ENCODE data around the gene MAGI2.

MAGI2 gene

GRCh38 chr7:78691584-78691983 is 761.9 kb downstream of the MAGI2 start:
- DNase-seq (no peak), ATAC-seq (no peak)
- H3K4me1 Mint-ChIP-seq = no peaks in the 10 kb centered on the region
- no peak overlapping the region for H3K27ac Mint-ChIP-seq
- no peak overlapping the region for H3K4me3 Mint-ChIP-seq
- H3K36me3 Mint-ChIP-seq (ENCODE audit: low read depth) = no peaks in the 10 kb centered on the region
- H3K9me3 Mint-ChIP-seq = no peaks in the 10 kb centered on the region
- no peaks in the 10 kb centered on the region for H3K27me3 Mint-ChIP-seq

GRCh38 chr7:78690174-78690573 is 763.3 kb downstream of the MAGI2 start:
- H3K36me3 Mint-ChIP-seq (ENCODE audit: low read depth) = no peaks in the 10 kb centered on the region
- no peak for DNase-seq
- no peak for ATAC-seq
- H3K27ac Mint-ChIP-seq = no peak overlapping the region
- no peaks in the 10 kb centered on the region for H3K27me3 Mint-ChIP-seq
- no peaks in the 10 kb centered on the region for H3K4me1 Mint-ChIP-seq
- no peaks in the 10 kb centered on the region for H3K9me3 Mint-ChIP-seq
- H3K4me3 Mint-ChIP-seq = no peak overlapping the region

GRCh38 chr7:78688376-78688775 is 765.1 kb downstream of the MAGI2 start:
- no peak overlapping the region for H3K27ac Mint-ChIP-seq

GRCh38 chr7:78686189-78686588 is 767.3 kb downstream of the MAGI2 start:
- H3K27ac Mint-ChIP-seq = no peak overlapping the region
- no peak for ATAC-seq
- H3K4me1 Mint-ChIP-seq = no peaks in the 10 kb centered on the region
- DNase-seq = no peak
- no peak overlapping the region for H3K4me3 Mint-ChIP-seq
- H3K27me3 Mint-ChIP-seq = no peaks in the 10 kb centered on the region
- H3K9me3 Mint-ChIP-seq = no peaks in the 10 kb centered on the region
- no peaks in the 10 kb centered on the region for H3K36me3 Mint-ChIP-seq (ENCODE audit: low read depth)

More at GRCh38 chr7:78688376-78688775, 765.1 kb downstream of the MAGI2 start:
- DNase-seq (no peak), ATAC-seq (no peak)
- H3K4me3 Mint-ChIP-seq = no peak overlapping the region
- no peaks in the 10 kb centered on the region for H3K9me3 Mint-ChIP-seq
- no peaks in the 10 kb centered on the region for H3K4me1 Mint-ChIP-seq
- H3K27me3 Mint-ChIP-seq = no peaks in the 10 kb centered on the region
- no peaks in the 10 kb centered on the region for H3K36me3 Mint-ChIP-seq (ENCODE audit: low read depth)

- Mint-ChIP-seq H3K36me3 (ENCODE audit: low read depth) (no peaks in the 10 kb centered on the region), H3K27ac (no peak overlapping the region), H3K4me1 (no peaks in the 10 kb centered on the region), H3K27me3 (no peaks in the 10 kb centered on the region), H3K4me3 (no peak overlapping the region), H3K9me3 (no peaks in the 10 kb centered on the region)
- no peak for DNase-seq
- ATAC-seq = no peak
These were observed 769.3 kb downstream of the MAGI2 start for GRCh38 chr7:78684201-78684600.

DNA sequence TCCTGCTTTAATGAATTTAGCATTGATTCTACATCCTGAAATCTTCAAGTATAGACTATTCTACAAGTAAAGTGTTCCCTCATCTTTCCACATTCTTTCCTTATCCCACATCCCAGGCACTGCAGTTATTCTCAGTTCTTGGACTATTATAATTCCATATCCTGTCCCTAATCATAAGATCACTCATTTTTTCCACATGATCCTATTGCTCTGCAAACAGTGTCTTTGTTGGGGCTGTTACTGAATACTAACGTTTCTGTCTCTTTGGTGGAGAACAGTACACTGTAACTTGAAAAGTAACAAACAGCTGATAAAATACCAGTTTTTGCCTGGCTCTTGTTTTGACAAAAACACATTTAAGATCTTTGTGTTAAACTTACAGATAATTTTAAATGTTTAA is 769.9 kb downstream of the MAGI2 start:
- Mint-ChIP-seq H3K4me3 (no peak overlapping the region), H3K36me3 (ENCODE audit: low read depth) (no peaks in the 10 kb centered on the region)

DNA sequence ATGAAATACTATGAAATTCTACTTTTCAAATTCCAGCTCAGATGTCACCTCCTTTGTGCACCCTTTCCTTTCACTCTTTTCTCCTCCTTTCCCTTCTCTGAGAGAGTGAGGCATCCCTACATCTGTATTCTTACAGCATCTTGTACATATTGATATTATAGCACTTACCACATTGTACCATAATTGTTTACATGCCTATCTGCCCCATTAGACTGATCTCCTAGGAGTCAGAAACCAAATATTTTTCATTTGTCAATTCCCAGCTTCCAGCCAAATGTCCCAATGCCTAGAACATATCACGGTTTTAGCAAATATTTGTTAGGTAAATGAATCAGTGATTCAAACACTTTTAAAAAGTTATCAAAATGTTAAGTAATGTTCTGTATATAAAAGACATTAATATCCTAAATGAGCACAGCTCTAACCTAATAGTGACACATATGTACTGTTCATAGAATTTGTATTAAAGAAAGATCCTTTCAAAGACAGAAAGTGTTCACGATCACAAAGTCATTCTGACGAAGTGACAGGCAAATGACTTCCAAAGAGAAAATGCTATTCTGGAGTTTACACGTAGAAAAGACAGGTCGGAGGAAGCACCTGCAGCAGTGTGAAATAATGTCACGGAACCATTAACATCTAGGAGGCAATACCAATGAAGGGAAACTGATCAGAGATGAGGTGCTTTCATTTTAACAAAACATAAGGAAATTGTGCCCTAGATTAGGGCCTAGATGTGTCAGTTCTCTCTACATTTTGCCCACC is 774.2 kb downstream of the MAGI2 start:
- H3K4me1 Mint-ChIP-seq = no peaks in the 10 kb centered on the region
- no peaks in the 10 kb centered on the region for H3K9me3 Mint-ChIP-seq
- no peaks in the 10 kb centered on the region for H3K27me3 Mint-ChIP-seq
- no peak overlapping the region for H3K27ac Mint-ChIP-seq
- no peak overlapping the region for H3K4me3 Mint-ChIP-seq
- ATAC-seq (no peak), DNase-seq (no peak)
- no peaks in the 10 kb centered on the region for H3K36me3 Mint-ChIP-seq (ENCODE audit: low read depth)

More for the DNA sequence above, 769.9 kb downstream of the MAGI2 start:
- Mint-ChIP-seq H3K27ac (no peak overlapping the region), H3K4me1 (no peaks in the 10 kb centered on the region), H3K9me3 (no peaks in the 10 kb centered on the region), H3K27me3 (no peaks in the 10 kb centered on the region)
- ATAC-seq (no peak), DNase-seq (no peak)

GRCh38 chr7:78677391-78677790 is 776.1 kb downstream of the MAGI2 start:
- Mint-ChIP-seq H3K9me3 (no peaks in the 10 kb centered on the region), H3K4me3 (no peak overlapping the region), H3K4me1 (no peaks in the 10 kb centered on the region), H3K36me3 (ENCODE audit: low read depth) (no peaks in the 10 kb centered on the region), H3K27me3 (no peaks in the 10 kb centered on the region), H3K27ac (no peak overlapping the region)
- no peak for ATAC-seq
- no peak for DNase-seq

DNA sequence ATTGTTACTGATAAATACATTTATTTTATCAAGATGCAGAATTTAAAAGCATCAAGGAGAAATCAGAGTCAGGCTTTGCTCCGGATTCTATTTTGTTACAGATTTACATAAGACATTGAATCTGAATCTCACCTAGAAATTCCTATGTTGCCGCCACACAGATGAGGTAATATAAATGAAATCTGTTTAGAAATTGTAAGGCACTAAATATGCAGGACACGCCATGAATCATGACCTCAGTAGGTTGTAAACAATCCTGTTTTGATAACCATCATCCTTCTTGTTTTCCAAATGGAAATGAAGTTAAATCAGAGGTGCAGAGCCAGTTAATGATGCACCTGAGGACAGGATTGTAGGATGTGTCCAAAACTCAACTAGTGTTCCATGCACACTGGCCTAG is 778.0 kb downstream of the MAGI2 start:
- Mint-ChIP-seq H3K36me3 (ENCODE audit: low read depth) (no peaks in the 10 kb centered on the region), H3K4me1 (no peaks in the 10 kb centered on the region), H3K9me3 (no peaks in the 10 kb centered on the region), H3K27me3 (no peaks in the 10 kb centered on the region), H3K4me3 (no peak overlapping the region), H3K27ac (no peak overlapping the region)
- ATAC-seq = no peak
- no peak for DNase-seq

DNA sequence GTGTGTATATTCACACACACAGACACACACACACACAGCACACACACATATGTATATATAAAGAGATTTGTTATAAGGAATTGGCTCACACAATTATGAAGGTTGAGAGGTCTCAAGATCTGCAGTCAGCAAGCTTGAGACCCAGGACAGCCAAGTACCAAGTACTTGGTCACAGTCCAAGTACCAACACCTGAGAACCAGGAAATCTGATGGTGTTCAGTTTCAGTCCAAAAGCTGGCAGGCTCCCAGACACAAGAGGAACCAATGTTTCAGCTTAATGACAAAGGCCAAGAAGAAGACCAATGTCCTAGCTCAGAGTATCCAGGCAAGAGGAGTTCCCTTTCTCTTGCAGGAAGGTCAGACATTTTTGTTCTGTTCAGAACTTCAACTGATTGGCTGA is 780.2 kb downstream of the MAGI2 start:
- H3K4me1 Mint-ChIP-seq = no peaks in the 10 kb centered on the region
- no peaks in the 10 kb centered on the region for H3K36me3 Mint-ChIP-seq (ENCODE audit: low read depth)
- ATAC-seq (no peak), DNase-seq (no peak)
- no peaks in the 10 kb centered on the region for H3K27me3 Mint-ChIP-seq
- no peak overlapping the region for H3K4me3 Mint-ChIP-seq
- H3K9me3 Mint-ChIP-seq = no peaks in the 10 kb centered on the region
- H3K27ac Mint-ChIP-seq = no peak overlapping the region

DNA sequence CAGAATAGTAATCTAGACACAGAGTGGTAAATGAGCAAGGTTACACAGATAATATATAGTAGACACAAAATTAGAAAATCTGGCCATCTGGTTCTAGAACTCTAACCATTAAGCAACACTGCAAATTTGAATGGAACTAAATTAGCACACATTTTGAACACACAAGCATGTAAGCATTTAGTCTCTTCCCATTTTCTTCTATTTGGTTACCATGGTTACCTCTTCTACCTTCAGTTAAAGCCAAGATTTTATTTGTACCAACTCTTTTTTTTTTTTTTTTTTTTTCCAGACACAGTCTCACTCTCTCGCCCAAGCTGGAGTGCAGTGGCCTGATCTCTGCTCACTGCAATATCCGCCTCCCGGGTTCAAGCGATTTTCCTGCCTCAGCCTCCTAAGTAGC is 790.5 kb downstream of the MAGI2 start:
- peaks cover 18% of the 10 kb centered on the region for H3K9me3 Mint-ChIP-seq
- H3K4me3 Mint-ChIP-seq = no peak overlapping the region
- no peaks in the 10 kb centered on the region for H3K36me3 Mint-ChIP-seq (ENCODE audit: low read depth)
- ATAC-seq (no peak), DNase-seq (no peak)
- H3K27me3 Mint-ChIP-seq = no peaks in the 10 kb centered on the region
- no peak overlapping the region for H3K27ac Mint-ChIP-seq
- H3K4me1 Mint-ChIP-seq = no peaks in the 10 kb centered on the region

- H3K9me3 Mint-ChIP-seq = no peaks in the 10 kb centered on the region
- H3K27ac Mint-ChIP-seq = no peak overlapping the region
- ATAC-seq = no peak
- no peaks in the 10 kb centered on the region for H3K4me1 Mint-ChIP-seq
- DNase-seq = no peak
- no peaks in the 10 kb centered on the region for H3K36me3 Mint-ChIP-seq (ENCODE audit: low read depth)
- H3K27me3 Mint-ChIP-seq = no peaks in the 10 kb centered on the region
- no peak overlapping the region for H3K4me3 Mint-ChIP-seq
These were observed 803.5 kb downstream of the MAGI2 start for GRCh38 chr7:78649976-78650375.

GRCh38 chr7:78649236-78649635 is 804.2 kb downstream of the MAGI2 start:
- Mint-ChIP-seq H3K4me1 (no peaks in the 10 kb centered on the region), H3K27ac (no peak overlapping the region), H3K36me3 (ENCODE audit: low read depth) (no peaks in the 10 kb centered on the region), H3K27me3 (no peaks in the 10 kb centered on the region), H3K9me3 (no peaks in the 10 kb centered on the region), H3K4me3 (no peak overlapping the region)
- DNase-seq (no peak), ATAC-seq (no peak)

GRCh38 chr7:78642751-78643150 is 810.7 kb downstream of the MAGI2 start:
- Mint-ChIP-seq H3K36me3 (ENCODE audit: low read depth) (no peaks in the 10 kb centered on the region), H3K27ac (no peak overlapping the region), H3K9me3 (no peaks in the 10 kb centered on the region), H3K4me1 (no peaks in the 10 kb centered on the region), H3K4me3 (no peak overlapping the region), H3K27me3 (no peaks in the 10 kb centered on the region)
- DNase-seq (no peak), ATAC-seq (no peak)

DNA sequence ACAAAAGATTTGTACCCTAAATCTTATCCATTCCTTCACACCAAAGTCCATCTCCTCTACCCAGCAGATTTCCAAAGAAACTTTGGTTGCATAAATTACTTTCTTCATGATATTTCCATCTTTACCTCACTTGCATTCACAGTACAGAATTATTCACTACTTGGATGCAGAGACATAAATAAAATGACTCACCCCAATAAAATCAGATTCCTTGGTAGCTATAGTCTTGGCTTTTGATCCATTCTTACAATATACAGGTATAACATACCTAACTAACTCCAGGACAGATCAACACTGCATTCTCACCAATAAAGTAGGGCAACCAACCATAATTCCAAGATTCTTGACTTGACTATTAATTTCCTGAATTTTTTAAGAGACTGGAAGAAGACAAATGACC is 815.1 kb downstream of the MAGI2 start:
- Mint-ChIP-seq H3K27ac (no peak overlapping the region), H3K27me3 (no peaks in the 10 kb centered on the region), H3K4me3 (no peak overlapping the region), H3K36me3 (ENCODE audit: low read depth) (no peaks in the 10 kb centered on the region), H3K4me1 (no peaks in the 10 kb centered on the region), H3K9me3 (no peaks in the 10 kb centered on the region)
- ATAC-seq = no peak
- no peak for DNase-seq

DNA sequence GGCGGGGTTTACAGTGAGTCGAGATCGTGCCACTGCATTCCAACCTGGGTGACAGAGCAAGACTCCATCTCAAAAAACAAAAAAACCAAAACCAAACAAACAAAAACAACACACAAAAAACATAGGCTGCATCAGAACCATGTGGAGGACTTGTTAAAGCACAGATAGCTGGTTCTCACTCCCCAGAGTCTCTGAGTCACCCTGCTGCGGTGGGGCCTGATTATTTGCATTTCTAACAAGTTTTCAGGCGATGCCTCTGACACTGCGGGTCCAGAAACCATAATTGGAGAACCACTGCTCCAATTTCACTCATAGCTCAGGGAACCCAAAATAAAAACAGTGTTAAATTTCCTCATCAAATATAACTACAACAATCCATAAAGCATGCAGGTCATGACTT is 816.7 kb downstream of the MAGI2 start:
- H3K9me3 Mint-ChIP-seq = peaks cover 1% of the 10 kb centered on the region
- H3K36me3 Mint-ChIP-seq (ENCODE audit: low read depth) = no peaks in the 10 kb centered on the region
- H3K27me3 Mint-ChIP-seq = peaks cover 2% of the 10 kb centered on the region
- no peak overlapping the region for H3K4me3 Mint-ChIP-seq
- DNase-seq (no peak), ATAC-seq (no peak)
- no peaks in the 10 kb centered on the region for H3K4me1 Mint-ChIP-seq
- H3K27ac Mint-ChIP-seq = no peak overlapping the region

Measured in activated naive CD8-positive, alpha-beta T cell treated with anti-CD3 and anti-CD28 coated beads, Interleukin-2, amount 50 U/mL, for 24 hours (primary cell).